ENCODE data around the gene GPC6. TPM values are rescaled to one million over a fixed set of nuclear protein-coding genes. Genes with fewer than 3 reads are reported as not detected.

Gene GPC6
- total and polyA plus RNA-seq, 4 donors = 5.0 to 37.4 (median 18.9) TPM

DNA sequence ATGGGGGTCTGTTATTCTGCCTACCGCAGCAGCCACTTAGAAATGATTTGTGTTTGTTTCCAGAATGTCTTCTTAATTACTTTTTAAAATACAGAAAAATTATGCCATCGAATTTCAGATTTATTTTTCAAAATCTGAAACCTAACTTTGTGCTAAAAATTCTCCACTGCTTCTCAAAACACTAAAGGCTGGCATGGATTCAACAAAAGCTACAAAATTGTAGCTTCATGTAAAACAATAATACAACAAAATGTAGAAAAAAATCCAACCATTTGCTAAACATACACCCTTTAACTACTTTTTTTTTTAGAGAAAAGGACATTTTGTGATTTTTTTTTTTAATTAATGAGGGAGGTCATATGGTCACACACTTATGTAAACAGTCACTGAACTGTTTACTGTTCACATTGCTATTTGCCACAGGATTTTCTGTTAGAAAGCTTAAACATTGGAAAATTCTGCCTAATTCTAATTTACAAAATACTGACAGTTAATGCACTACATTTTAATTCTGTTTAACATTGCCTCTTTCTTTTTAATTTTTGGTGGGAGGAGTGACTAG is 646.3 kb downstream of the GPC6 start:
- intact Hi-C loops (cut with DNase I) = no loop called here
- WGBS, 2 donors = 24 to 40% methylated on average over 2 of the region's 2 CpGs
- H3K36me3 ChIP-seq (ENCODE audit: control insufficient read depth in 1 of 2, insufficient read depth in 2 of 2, low read length in 1 of 2) = no peaks in the 10 kb centered on the region
- DNase-seq (no peak), ATAC-seq (ENCODE audit: low FRiP score) (no peak)
- H3K27me3 ChIP-seq (ENCODE audit: control insufficient read depth in 1 of 2, insufficient read depth in 2 of 2, low read length in 1 of 2) = no peaks in the 10 kb centered on the region
- H3K4me3 ChIP-seq (ENCODE audit: low read length in 2 of 2) = no peak overlapping the region
- no peaks in the 10 kb centered on the region for H3K9me3 ChIP-seq (ENCODE audit: control insufficient read depth, low read length)
- H3K27ac ChIP-seq (ENCODE audit: low read depth in 1 of 2, low read length in 2 of 2) = no peak overlapping the region
- no peaks in the 10 kb centered on the region for H3K4me1 ChIP-seq (ENCODE audit: control insufficient read depth in 1 of 2, insufficient read depth in 2 of 2, low read length in 2 of 2)

- no peak overlapping the region for H3K4me3 ChIP-seq (ENCODE audit: low read length in 2 of 2)
- H3K36me3 ChIP-seq (ENCODE audit: control insufficient read depth in 1 of 2, insufficient read depth in 2 of 2, low read length in 1 of 2) = no peaks in the 10 kb centered on the region
- no peaks in the 10 kb centered on the region for H3K4me1 ChIP-seq (ENCODE audit: control insufficient read depth in 1 of 2, insufficient read depth in 2 of 2, low read length in 2 of 2)
- H3K27me3 ChIP-seq (ENCODE audit: control insufficient read depth in 1 of 2, insufficient read depth in 2 of 2, low read length in 1 of 2) = no peaks in the 10 kb centered on the region
- H3K9me3 ChIP-seq (ENCODE audit: control insufficient read depth, low read length) = no peaks in the 10 kb centered on the region
- no peak for DNase-seq
- ATAC-seq (ENCODE audit: low FRiP score) = no peak
- intact Hi-C loops (cut with DNase I) = no loop called here
- H3K27ac ChIP-seq (ENCODE audit: low read depth in 1 of 2, low read length in 2 of 2) = no peak overlapping the region
- 99 to 100% methylated on average over 1 of the region's 1 CpG for WGBS, 2 donors
These were observed 648.9 kb downstream of the GPC6 start for GRCh38 chr13:93875547-93875946.

DNA sequence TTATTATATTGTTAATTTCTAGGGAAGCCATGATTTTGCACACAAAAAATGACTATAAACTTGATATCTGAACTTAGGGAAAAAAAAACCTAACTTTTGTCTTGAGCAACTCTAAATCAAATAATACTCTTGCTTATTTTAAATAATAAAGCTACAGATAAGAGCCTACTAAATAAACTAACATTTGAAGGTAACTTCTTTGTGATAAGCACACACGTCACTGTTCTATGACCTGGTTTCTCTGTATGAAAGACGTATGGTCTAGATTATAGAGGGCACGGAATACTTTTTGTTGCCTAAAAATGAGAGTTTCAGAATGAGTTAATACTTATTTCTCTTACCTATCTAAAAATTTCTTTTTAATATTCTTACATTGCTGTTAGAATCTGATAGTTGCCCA is 649.6 kb downstream of the GPC6 start:
- no peaks in the 10 kb centered on the region for H3K36me3 ChIP-seq (ENCODE audit: control insufficient read depth in 1 of 2, insufficient read depth in 2 of 2, low read length in 1 of 2)
- intact Hi-C loops (cut with DNase I) = no loop called here
- H3K9me3 ChIP-seq (ENCODE audit: control insufficient read depth, low read length) = no peaks in the 10 kb centered on the region
- DNase-seq (no peak), ATAC-seq (ENCODE audit: low FRiP score) (no peak)
- H3K4me1 ChIP-seq (ENCODE audit: control insufficient read depth in 1 of 2, insufficient read depth in 2 of 2, low read length in 2 of 2) = no peaks in the 10 kb centered on the region
- H3K4me3 ChIP-seq (ENCODE audit: low read length in 2 of 2) = no peak overlapping the region
- no peak overlapping the region for H3K27ac ChIP-seq (ENCODE audit: low read depth in 1 of 2, low read length in 2 of 2)
- WGBS, 2 donors = 88 to 89% methylated on average over 3 of the region's 3 CpGs
- no peaks in the 10 kb centered on the region for H3K27me3 ChIP-seq (ENCODE audit: control insufficient read depth in 1 of 2, insufficient read depth in 2 of 2, low read length in 1 of 2)

DNA sequence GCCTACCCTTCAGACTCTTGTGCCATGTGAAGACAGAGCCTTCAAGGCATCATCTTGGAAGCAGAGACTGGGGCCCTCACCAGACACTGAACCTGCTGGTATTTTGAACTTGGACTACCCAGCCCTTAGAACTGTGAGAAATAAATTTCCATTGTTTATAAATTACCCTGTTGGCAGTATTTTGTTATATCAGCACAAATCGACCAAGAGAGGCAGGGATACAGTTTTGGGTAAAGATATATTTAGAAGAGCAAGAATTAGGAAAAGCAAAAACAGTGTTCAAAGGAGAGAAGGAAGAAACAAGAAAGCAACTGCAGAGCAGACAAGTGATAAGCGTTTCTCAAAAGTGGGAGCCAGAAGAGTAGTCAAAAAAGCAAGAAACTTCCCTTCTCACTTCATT is 652.1 kb downstream of the GPC6 start:
- WGBS, 2 donors = 76 to 82% methylated on average over 2 of the region's 2 CpGs
- H3K27ac ChIP-seq (ENCODE audit: low read depth in 1 of 2, low read length in 2 of 2) = no peak overlapping the region
- DNase-seq (no peak), ATAC-seq (ENCODE audit: low FRiP score) (no peak)
- no peak overlapping the region for H3K4me3 ChIP-seq (ENCODE audit: low read length in 2 of 2)
- H3K27me3 ChIP-seq (ENCODE audit: control insufficient read depth in 1 of 2, insufficient read depth in 2 of 2, low read length in 1 of 2) = no peaks in the 10 kb centered on the region
- H3K36me3 ChIP-seq (ENCODE audit: control insufficient read depth in 1 of 2, insufficient read depth in 2 of 2, low read length in 1 of 2) = no peaks in the 10 kb centered on the region
- H3K9me3 ChIP-seq (ENCODE audit: control insufficient read depth, low read length) = no peaks in the 10 kb centered on the region
- no peaks in the 10 kb centered on the region for H3K4me1 ChIP-seq (ENCODE audit: control insufficient read depth in 1 of 2, insufficient read depth in 2 of 2, low read length in 2 of 2)
- intact Hi-C loops (cut with DNase I) = no loop called here

DNA sequence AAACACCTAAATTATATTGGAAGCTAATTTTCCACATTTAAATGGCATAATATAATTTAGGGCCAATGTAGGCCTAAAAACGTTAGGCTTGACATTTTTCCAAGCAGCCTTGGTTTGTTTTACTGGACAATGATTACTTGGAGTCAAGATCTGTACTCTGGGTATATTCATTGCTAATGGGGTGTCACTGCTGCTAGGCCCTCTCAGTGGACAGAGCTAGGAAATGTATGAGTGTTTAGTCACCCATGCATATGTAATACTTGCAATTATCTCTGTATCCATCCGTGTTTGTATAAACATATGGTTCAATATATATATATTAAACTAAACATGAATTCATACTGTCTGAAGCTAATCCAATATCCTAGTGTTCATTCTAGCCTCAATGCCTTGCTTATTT is 654.8 kb downstream of the GPC6 start:
- H3K36me3 ChIP-seq (ENCODE audit: control insufficient read depth in 1 of 2, insufficient read depth in 2 of 2, low read length in 1 of 2) = no peaks in the 10 kb centered on the region
- DNase-seq (no peak), ATAC-seq (ENCODE audit: low FRiP score) (no peak)
- H3K27ac ChIP-seq (ENCODE audit: low read depth in 1 of 2, low read length in 2 of 2) = no peak overlapping the region
- WGBS, 2 donors = 53 to 54% methylated on average over 2 of the region's 2 CpGs
- no peaks in the 10 kb centered on the region for H3K27me3 ChIP-seq (ENCODE audit: control insufficient read depth in 1 of 2, insufficient read depth in 2 of 2, low read length in 1 of 2)
- no peak overlapping the region for H3K4me3 ChIP-seq (ENCODE audit: low read length in 2 of 2)
- intact Hi-C loops (cut with DNase I) = no loop called here
- no peaks in the 10 kb centered on the region for H3K9me3 ChIP-seq (ENCODE audit: control insufficient read depth, low read length)
- no peaks in the 10 kb centered on the region for H3K4me1 ChIP-seq (ENCODE audit: control insufficient read depth in 1 of 2, insufficient read depth in 2 of 2, low read length in 2 of 2)

DNA sequence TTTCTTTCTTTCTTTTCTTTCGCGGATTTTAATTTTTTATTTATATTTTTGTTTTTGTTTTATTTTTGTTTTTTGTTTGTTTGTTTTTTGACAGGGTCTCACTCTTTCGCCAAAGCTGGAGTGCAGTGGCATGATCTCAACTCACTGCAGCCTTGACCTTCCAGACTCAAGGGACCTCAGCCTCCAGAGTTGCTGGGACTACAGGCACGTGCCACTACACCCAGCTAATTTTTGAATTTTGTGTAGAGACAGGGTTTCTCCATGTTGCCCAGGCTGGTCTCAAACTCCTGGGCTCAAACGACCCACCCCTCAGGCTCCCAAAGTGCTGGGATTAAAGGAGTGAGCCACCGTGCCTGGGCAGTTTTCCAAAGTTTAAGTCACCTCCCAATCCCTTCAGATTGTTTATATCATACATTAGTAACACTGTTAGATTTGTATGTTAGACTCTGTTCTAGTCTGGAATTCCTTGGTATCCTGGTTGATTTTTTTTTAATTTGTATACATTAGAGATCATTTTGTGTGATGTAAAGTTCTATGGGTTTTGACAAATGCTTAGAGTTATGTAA is 655.6 kb downstream of the GPC6 start:
- WGBS, 2 donors = 63 to 66% methylated on average over 6 of the region's 6 CpGs
- no peak for DNase-seq
- no peak overlapping the region for H3K27ac ChIP-seq (ENCODE audit: low read depth in 1 of 2, low read length in 2 of 2)

GRCh38 chr13:93889430-93889951 is 662.9 kb downstream of the GPC6 start:
- no peaks in the 10 kb centered on the region for H3K4me1 ChIP-seq (ENCODE audit: control insufficient read depth in 1 of 2, insufficient read depth in 2 of 2, low read length in 2 of 2)
- H3K27me3 ChIP-seq (ENCODE audit: control insufficient read depth in 1 of 2, insufficient read depth in 2 of 2, low read length in 1 of 2) = no peaks in the 10 kb centered on the region
- intact Hi-C loops (cut with DNase I) = no loop called here
- no peak for DNase-seq
- ATAC-seq (ENCODE audit: low FRiP score) = no peak
- WGBS, 2 donors = 93 to 100% methylated on average over 1 of the region's 1 CpG
- H3K27ac ChIP-seq (ENCODE audit: low read depth in 1 of 2, low read length in 2 of 2) = no peak overlapping the region
- no peaks in the 10 kb centered on the region for H3K9me3 ChIP-seq (ENCODE audit: control insufficient read depth, low read length)
- no peak overlapping the region for H3K4me3 ChIP-seq (ENCODE audit: low read length in 2 of 2)
- H3K36me3 ChIP-seq (ENCODE audit: control insufficient read depth in 1 of 2, insufficient read depth in 2 of 2, low read length in 1 of 2) = no peaks in the 10 kb centered on the region

More for the DNA sequence above, 655.6 kb downstream of the GPC6 start:
- intact Hi-C loops (cut with DNase I) = no loop called here
- H3K36me3 ChIP-seq (ENCODE audit: control insufficient read depth in 1 of 2, insufficient read depth in 2 of 2, low read length in 1 of 2) = no peaks in the 10 kb centered on the region
- ATAC-seq (ENCODE audit: low FRiP score) = no peak
- H3K4me3 ChIP-seq (ENCODE audit: low read length in 2 of 2) = no peak overlapping the region
- H3K4me1 ChIP-seq (ENCODE audit: control insufficient read depth in 1 of 2, insufficient read depth in 2 of 2, low read length in 2 of 2) = no peaks in the 10 kb centered on the region
- no peaks in the 10 kb centered on the region for H3K9me3 ChIP-seq (ENCODE audit: control insufficient read depth, low read length)
- no peaks in the 10 kb centered on the region for H3K27me3 ChIP-seq (ENCODE audit: control insufficient read depth in 1 of 2, insufficient read depth in 2 of 2, low read length in 1 of 2)

DNA sequence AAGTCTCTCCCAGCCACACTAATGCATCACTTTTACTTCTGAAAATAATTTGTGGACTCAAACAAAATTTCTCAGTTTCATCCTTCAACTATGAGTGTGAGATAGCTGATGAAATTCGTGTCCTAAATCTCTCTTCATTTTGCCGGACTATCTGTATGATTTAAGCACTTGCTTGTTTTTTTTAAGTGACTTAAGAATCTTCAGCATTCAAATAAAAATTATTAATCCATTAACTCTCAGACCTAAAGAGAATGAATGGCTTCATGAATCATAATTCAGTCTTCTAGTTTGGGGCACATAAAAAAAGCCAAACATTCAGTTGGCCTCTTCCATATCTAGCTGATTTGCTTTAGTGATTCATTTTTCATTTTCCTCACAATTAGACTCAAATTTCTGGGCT is 673.4 kb downstream of the GPC6 start:
- DNase-seq (no peak), ATAC-seq (ENCODE audit: low FRiP score) (no peak)
- intact Hi-C loops (cut with DNase I) = no loop called here
- 81 to 82% methylated on average over 2 of the region's 2 CpGs for WGBS, 2 donors
- H3K9me3 ChIP-seq (ENCODE audit: control insufficient read depth, low read length) = no peaks in the 10 kb centered on the region
- H3K36me3 ChIP-seq (ENCODE audit: control insufficient read depth in 1 of 2, insufficient read depth in 2 of 2, low read length in 1 of 2) = no peaks in the 10 kb centered on the region
- no peak overlapping the region for H3K27ac ChIP-seq (ENCODE audit: low read depth in 1 of 2, low read length in 2 of 2)
- H3K27me3 ChIP-seq (ENCODE audit: control insufficient read depth in 1 of 2, insufficient read depth in 2 of 2, low read length in 1 of 2) = no peaks in the 10 kb centered on the region
- no peaks in the 10 kb centered on the region for H3K4me1 ChIP-seq (ENCODE audit: control insufficient read depth in 1 of 2, insufficient read depth in 2 of 2, low read length in 2 of 2)
- H3K4me3 ChIP-seq (ENCODE audit: low read length in 2 of 2) = no peak overlapping the region

- Histone ChIP-seq H3K36me3 (ENCODE audit: control insufficient read depth in 1 of 2, insufficient read depth in 2 of 2, low read length in 1 of 2) (no peaks in the 10 kb centered on the region), H3K4me3 (ENCODE audit: low read length in 2 of 2) (no peak overlapping the region), H3K4me1 (ENCODE audit: control insufficient read depth in 1 of 2, insufficient read depth in 2 of 2, low read length in 2 of 2) (no peaks in the 10 kb centered on the region), H3K27ac (ENCODE audit: low read depth in 1 of 2, low read length in 2 of 2) (no peak overlapping the region), H3K27me3 (ENCODE audit: control insufficient read depth in 1 of 2, insufficient read depth in 2 of 2, low read length in 1 of 2) (no peaks in the 10 kb centered on the region), H3K9me3 (ENCODE audit: control insufficient read depth, low read length) (no peaks in the 10 kb centered on the region)
- WGBS, 2 donors = 29% methylated on average over 3 of the region's 3 CpGs
- ATAC-seq (ENCODE audit: low FRiP score) (no peak), DNase-seq (no peak)
- intact Hi-C loops (cut with DNase I) = no loop called here
These were observed 674.1 kb downstream of the GPC6 start for GRCh38 chr13:93900731-93901130.
